KMS-11 (cell line): ENCODE measurements around the gene EIF5AL1.

Source experiments
- H2AFZ ChIP-seq: fragments of 200-600 bp; sonication (generic); 2 replicates; pipeline ENCODE4 v1.6.1; 2016; ENCODE audit warnings: antibody characterized with exemption, mixed run types, low read depth
- H3K27ac ChIP-seq: fragments of 200-600 bp; sonication (generic); 2 replicates; pipeline ENCODE4 v1.6.1; 2016; ENCODE audit warnings: mild to moderate bottlenecking, mixed run types
- H3K27me3 ChIP-seq: fragments of 200-600 bp; sonication (generic); 2 replicates; pipeline ENCODE4 v1.6.1; 2017; ENCODE audit warnings: mild to moderate bottlenecking, low read depth, mixed run types, moderate library complexity; ENCODE audit not compliant: insufficient read depth
- H3K36me3 ChIP-seq: fragments of 200-600 bp; sonication (generic); 2 replicates; pipeline ENCODE4 v1.6.1; 2017; ENCODE audit warnings: mild to moderate bottlenecking, mixed run types; ENCODE audit not compliant: insufficient read depth
- H3K4me1 ChIP-seq: fragments of 200-600 bp; sonication (generic); 2 replicates; pipeline ENCODE4 v1.6.1; 2016; ENCODE audit warnings: mild to moderate bottlenecking, low read depth, mixed run types; ENCODE audit not compliant: poor library complexity, severe bottlenecking
- H3K4me2 ChIP-seq: fragments of 200-600 bp; sonication (generic); 2 replicates; pipeline ENCODE4 v1.7.0; 2016; ENCODE audit warnings: mild to moderate bottlenecking, mixed run types
- H3K4me3 ChIP-seq: fragments of 200-600 bp; sonication (generic); IDR thresholded peaks from 2 replicates; pipeline ENCODE4 v1.6.1; 2017; ENCODE audit warnings: low read depth, low read length, mixed read lengths; ENCODE audit not compliant: insufficient read depth
- H3K79me2 ChIP-seq: fragments of 200-600 bp; sonication (generic); 2 replicates; pipeline ENCODE4 v1.6.1; 2016; ENCODE audit warnings: low read depth, mixed run types; ENCODE audit not compliant: insufficient read depth
- H3K9ac ChIP-seq: fragments of 200-600 bp; sonication (generic); 2 replicates; pipeline ENCODE4 v1.6.1; 2016; ENCODE audit warnings: mild to moderate bottlenecking, mixed run types
- H4K20me1 ChIP-seq: fragments of 200-600 bp; sonication (generic); 2 replicates; pipeline ENCODE4 v1.6.1; 2016; ENCODE audit warnings: mild to moderate bottlenecking, mixed run types; ENCODE audit not compliant: insufficient read depth
- TF ChIP-seq, protein P1 (sequence below): fragments of 200-600 bp; sonication (generic); conservative IDR thresholded peaks from 2 replicates; pipeline ENCODE4 v1.6.1; 2017; ENCODE audit warnings: low read depth, mild to moderate bottlenecking, antibody characterized with exemption, low read length, moderate library complexity, mixed read lengths

The EIF5AL1 gene

DNA sequence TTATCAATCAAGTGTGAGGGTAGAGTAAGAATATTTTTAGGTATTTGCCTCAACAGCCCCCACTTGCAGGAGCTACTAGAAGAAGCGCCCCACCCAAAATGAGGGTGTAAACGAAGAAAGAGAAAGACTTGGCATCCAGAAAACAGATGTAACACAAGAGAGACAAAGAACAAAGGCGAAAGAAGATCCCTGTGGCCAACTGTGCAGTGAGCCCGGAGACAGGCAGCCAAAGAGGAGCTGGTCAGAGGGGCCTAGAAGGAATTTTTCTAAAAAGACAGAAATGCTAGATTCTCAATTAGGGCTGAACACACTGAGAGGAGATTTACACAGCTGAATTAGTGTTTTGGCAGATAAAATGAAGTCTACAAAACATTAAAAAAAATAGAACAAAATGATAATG lies 29.6 kb upstream of the EIF5AL1 start:
- Histone ChIP-seq H3K4me1 (no peaks in the 10 kb centered on the region), H3K9ac (no peak overlapping the region), H4K20me1 (no peaks in the 10 kb centered on the region), H3K27ac (no peak overlapping the region), H3K4me3 (no peak overlapping the region), H2AFZ (no peak overlapping the region), H3K4me2 (no peak overlapping the region), H3K79me2 (no peaks in the 10 kb centered on the region), H3K36me3 (no peaks in the 10 kb centered on the region; the same call in 1 of the 2 replicates), H3K27me3 (no peaks in the 10 kb centered on the region)
- TF ChIP-seq, protein P1, sequence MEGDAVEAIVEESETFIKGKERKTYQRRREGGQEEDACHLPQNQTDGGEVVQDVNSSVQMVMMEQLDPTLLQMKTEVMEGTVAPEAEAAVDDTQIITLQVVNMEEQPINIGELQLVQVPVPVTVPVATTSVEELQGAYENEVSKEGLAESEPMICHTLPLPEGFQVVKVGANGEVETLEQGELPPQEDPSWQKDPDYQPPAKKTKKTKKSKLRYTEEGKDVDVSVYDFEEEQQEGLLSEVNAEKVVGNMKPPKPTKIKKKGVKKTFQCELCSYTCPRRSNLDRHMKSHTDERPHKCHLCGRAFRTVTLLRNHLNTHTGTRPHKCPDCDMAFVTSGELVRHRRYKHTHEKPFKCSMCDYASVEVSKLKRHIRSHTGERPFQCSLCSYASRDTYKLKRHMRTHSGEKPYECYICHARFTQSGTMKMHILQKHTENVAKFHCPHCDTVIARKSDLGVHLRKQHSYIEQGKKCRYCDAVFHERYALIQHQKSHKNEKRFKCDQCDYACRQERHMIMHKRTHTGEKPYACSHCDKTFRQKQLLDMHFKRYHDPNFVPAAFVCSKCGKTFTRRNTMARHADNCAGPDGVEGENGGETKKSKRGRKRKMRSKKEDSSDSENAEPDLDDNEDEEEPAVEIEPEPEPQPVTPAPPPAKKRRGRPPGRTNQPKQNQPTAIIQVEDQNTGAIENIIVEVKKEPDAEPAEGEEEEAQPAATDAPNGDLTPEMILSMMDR: no peak

DNA sequence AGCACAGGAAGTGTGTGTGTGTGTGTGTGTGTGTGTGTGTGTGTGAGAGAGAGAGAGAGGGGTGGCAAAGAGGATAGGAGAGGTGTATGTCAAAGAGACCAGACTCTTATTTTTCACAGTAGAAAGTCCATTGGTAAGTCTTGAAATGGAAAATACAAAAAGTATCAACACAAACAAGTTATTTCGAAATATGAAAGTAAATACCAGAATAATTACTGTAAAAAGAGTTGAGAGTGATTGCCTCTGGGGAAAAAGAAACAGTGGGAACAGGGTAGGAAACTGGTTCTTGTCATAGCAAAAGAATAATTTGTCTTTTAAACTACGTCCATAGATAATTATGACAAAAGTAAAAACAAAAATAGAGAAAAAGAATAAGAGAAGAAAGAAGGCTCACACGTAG lies 29.0 kb upstream of the EIF5AL1 start:
- Histone ChIP-seq H4K20me1 (no peaks in the 10 kb centered on the region), H3K79me2 (no peaks in the 10 kb centered on the region), H2AFZ (no peak overlapping the region), H3K36me3 (no peaks in the 10 kb centered on the region; the same call in 1 of the 2 replicates), H3K4me2 (no peak overlapping the region), H3K27me3 (no peaks in the 10 kb centered on the region), H3K27ac (no peak overlapping the region), H3K9ac (no peak overlapping the region), H3K4me3 (no peak overlapping the region), H3K4me1 (no peaks in the 10 kb centered on the region)
- TF ChIP-seq, protein P1: no peak

DNA sequence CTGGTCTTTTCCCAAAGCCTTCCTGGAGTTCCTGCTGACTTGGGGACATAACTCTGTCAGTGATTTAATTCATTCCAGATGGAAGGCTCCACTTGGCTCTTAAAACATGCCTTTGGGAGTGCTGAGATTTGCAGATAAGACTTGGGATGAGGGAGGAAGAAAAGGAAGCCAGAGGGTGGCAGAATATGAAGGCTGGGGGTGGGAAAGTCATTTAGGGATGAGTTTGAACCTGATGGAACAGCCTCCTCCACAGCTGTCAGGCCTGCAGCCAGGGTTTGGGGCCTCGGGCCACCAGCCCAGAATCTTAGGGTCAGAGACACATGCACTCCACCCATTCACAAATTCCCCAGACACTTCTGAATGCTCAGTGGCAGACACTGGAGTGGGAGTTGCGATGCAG lies 28.4 kb upstream of the EIF5AL1 start:
- no peaks in the 10 kb centered on the region for H3K79me2 ChIP-seq
- no peaks in the 10 kb centered on the region; the same call in 1 of the 2 replicates for H3K36me3 ChIP-seq
- H3K9ac ChIP-seq: no peak overlapping the region
- H3K4me1 ChIP-seq: no peaks in the 10 kb centered on the region
- H3K27me3 ChIP-seq: no peaks in the 10 kb centered on the region
- TF ChIP-seq, protein P1: no peak
- no peaks in the 10 kb centered on the region for H4K20me1 ChIP-seq
- no peak overlapping the region for H3K4me3 ChIP-seq
- H3K27ac ChIP-seq: no peak overlapping the region
- H2AFZ ChIP-seq: no peak overlapping the region
- H3K4me2 ChIP-seq: no peak overlapping the region

DNA sequence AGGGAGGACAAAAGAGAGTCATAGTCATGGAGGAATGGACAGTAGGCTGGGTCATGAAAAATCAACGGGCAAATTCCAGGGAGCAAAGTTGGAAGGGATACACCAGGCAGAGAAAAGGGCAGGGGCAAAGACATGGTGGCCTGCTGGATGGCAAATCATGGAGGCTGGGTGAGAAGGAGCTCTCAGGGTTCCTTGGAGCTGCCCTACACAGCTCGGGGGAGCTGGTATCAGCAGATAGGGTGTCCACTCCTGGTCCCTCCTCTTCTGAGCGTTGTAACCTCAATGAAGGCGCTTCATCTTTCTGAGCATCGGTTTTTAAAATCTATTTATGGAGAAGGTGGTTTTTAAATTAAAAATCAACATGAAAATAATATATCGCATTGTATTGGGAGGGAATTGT lies 27.9 kb upstream of the EIF5AL1 start:
- Histone ChIP-seq H3K79me2 (no peaks in the 10 kb centered on the region), H3K4me1 (no peaks in the 10 kb centered on the region), H3K27ac (no peak overlapping the region), H3K9ac (no peak overlapping the region), H2AFZ (no peak overlapping the region), H3K36me3 (no peaks in the 10 kb centered on the region; the same call in 1 of the 2 replicates), H4K20me1 (no peaks in the 10 kb centered on the region), H3K4me3 (no peak overlapping the region), H3K4me2 (no peak overlapping the region), H3K27me3 (no peaks in the 10 kb centered on the region)
- TF ChIP-seq, protein P1: no peak
